ENCODE data around the gene TMEM168. TPM values are rescaled to one million over a fixed set of nuclear protein-coding genes. Genes with fewer than 3 reads are reported as not detected.
"Not testable (repeated sequence)": the region's sequence is repeated elsewhere in the genome, so short reads cannot be mapped to it uniquely, and the experiment has no call there.

Gene TMEM168
- total and polyA plus RNA-seq, 12 donors = 9.6 to 23.7 (median 17.5) TPM

- Histone ChIP-seq H3K27me3 (no peaks in the 10 kb centered on the region), H3K36me3 (no peaks in the 10 kb centered on the region), H3K27ac (no peak overlapping the region), H3K9me3 (no peaks in the 10 kb centered on the region), H3K4me1 (no peaks in the 10 kb centered on the region), H3K4me3 (no peak overlapping the region)
- DNase-seq (no peak), ATAC-seq (no peak)
- TF ChIP-seq CTCF (IDR thresholded peaks at IDR 0.05) = no peak
- WGBS, 2 donors = 89 to 90% methylated on average over 3 of the region's 3 CpGs
- intact Hi-C loops (cut with DNase I) = no loop called here
Observed at GRCh38 chr7:112802406-112802805, 12.2 kb upstream of the TMEM168 start.

- Histone ChIP-seq H3K27me3 (no peaks in the 10 kb centered on the region), H3K27ac (no peak overlapping the region), H3K36me3 (no peaks in the 10 kb centered on the region), H3K4me3 (no peak overlapping the region), H3K9me3 (no peaks in the 10 kb centered on the region), H3K4me1 (no peaks in the 10 kb centered on the region)
- DNase-seq = no peak
- TF ChIP-seq CTCF (IDR thresholded peaks at IDR 0.05) = no peak
- intact Hi-C loops (cut with DNase I) = no loop called here
- no peak for ATAC-seq
- 82 to 86% methylated on average over 2 of the region's 2 CpGs for WGBS, 2 donors
Observed at GRCh38 chr7:112800486-112800885, 10.3 kb upstream of the TMEM168 start.

GRCh38 chr7:112799448-112800120 lies 9.4 kb upstream of the TMEM168 start:
- no peaks in the 10 kb centered on the region for H3K27me3 ChIP-seq
- H3K27ac ChIP-seq = no peak overlapping the region
- ATAC-seq = no peak
- 63 to 65% methylated on average over 3 of the region's 3 CpGs for WGBS, 2 donors
- no peak for DNase-seq
- intact Hi-C loops (cut with DNase I) = loop anchor here in 1 of 10 donors (10.0 kb wide), 1 partner anchor 315 kb away; the partner anchor contains the start of gene SMIM30
- no peaks in the 10 kb centered on the region for H3K4me1 ChIP-seq
- no peaks in the 10 kb centered on the region for H3K9me3 ChIP-seq
- H3K36me3 ChIP-seq = no peaks in the 10 kb centered on the region
- H3K4me3 ChIP-seq = no peak overlapping the region
- TF ChIP-seq CTCF (IDR thresholded peaks at IDR 0.05) = no peak

- Histone ChIP-seq H3K4me3 (no peak overlapping the region), H3K27ac (no peak overlapping the region), H3K36me3 (no peaks in the 10 kb centered on the region), H3K27me3 (no peaks in the 10 kb centered on the region), H3K9me3 (no peaks in the 10 kb centered on the region), H3K4me1 (no peaks in the 10 kb centered on the region)
- WGBS, 2 donors = 41 to 46% methylated on average over 2 of the region's 2 CpGs
- ATAC-seq (no peak), DNase-seq (no peak)
- intact Hi-C loops (cut with DNase I) = loop anchor here in 1 of 10 donors (10.0 kb wide), 1 partner anchor 316 kb away; the partner anchor contains the start of gene SMIM30
- no peak for TF ChIP-seq CTCF (IDR thresholded peaks at IDR 0.05)
Observed at GRCh38 chr7:112798274-112799159, 8.3 kb upstream of the TMEM168 start.

- not testable (repeated sequence) for H3K27ac ChIP-seq, ATAC-seq, H3K27me3 ChIP-seq, DNase-seq, H3K9me3 ChIP-seq, H3K4me1 ChIP-seq, H3K4me3 ChIP-seq, H3K36me3 ChIP-seq
- intact Hi-C loops (cut with DNase I) = loop anchor here in 1 of 10 donors (10.0 kb wide), 1 partner anchor 318 kb away; the partner anchor contains the start of gene SMIM30
Observed at GRCh38 chr7:112796552-112796951, 6.4 kb upstream of the TMEM168 start.
